Measurements from ENCODE around the gene IQCF6. TPM values are rescaled to one million over a fixed set of nuclear protein-coding genes. Genes with fewer than 3 reads are reported as not detected.

IQCF6 gene
- total and polyA plus RNA-seq, 5 donors from 2014 or later, result not detected

Other genes with a start within 250 kb of the IQCF6 start
- gene RAD54L2, start 240.5 kb downstream of the IQCF6 start, total RNA-seq, result 41.3 TPM
- gene RAD54L2, start 240.5 kb downstream of the IQCF6 start, polyA plus RNA-seq, result 10 to 100 TPM in 3 of 4 donors, 1 to 10 TPM in 1; 6.9 to 17.1 (median 13.3) TPM
- gene TEX264, start 108.0 kb downstream of the IQCF6 start, total RNA-seq, result 47.0 TPM
- 100 to 1,000 TPM; 133 to 165 (median 139) TPM for gene TEX264, start 108.0 kb downstream of the IQCF6 start, polyA plus RNA-seq
- 3.0 TPM for gene GRM2, start 72.2 kb downstream of the IQCF6 start, total RNA-seq
- gene GRM2, start 72.2 kb downstream of the IQCF6 start, polyA plus RNA-seq, result under 1 TPM in 1 of 4 donors, not detected in 3; 0.29 TPM
- gene IQCF2, start 82.4 kb upstream of the IQCF6 start, total RNA-seq, result not detected
- not detected for gene IQCF2, start 82.4 kb upstream of the IQCF6 start, polyA plus RNA-seq
- not detected for gene IQCF5, start 96.4 kb upstream of the IQCF6 start, total RNA-seq
- gene IQCF5, start 96.4 kb upstream of the IQCF6 start, polyA plus RNA-seq, result not detected
- not detected for gene IQCF1, start 124.1 kb upstream of the IQCF6 start, total RNA-seq
- not detected for gene IQCF1, start 124.1 kb upstream of the IQCF6 start, polyA plus RNA-seq
- 11.2 TPM for gene RRP9, start 162.7 kb upstream of the IQCF6 start, total RNA-seq
- gene RRP9, start 162.7 kb upstream of the IQCF6 start, polyA plus RNA-seq, result 10 to 100 TPM; 17.0 to 25.4 (median 23.2) TPM
- 6.4 TPM for gene PARP3, start 163.1 kb upstream of the IQCF6 start, total RNA-seq
- 1 to 10 TPM; 2.9 to 5.4 (median 3.6) TPM for gene PARP3, start 163.1 kb upstream of the IQCF6 start, polyA plus RNA-seq
- gene GPR62, start 176.1 kb upstream of the IQCF6 start, total RNA-seq, result not detected
- under 1 TPM in 1 of 4 donors, not detected in 3; 0.22 TPM for gene GPR62, start 176.1 kb upstream of the IQCF6 start, polyA plus RNA-seq
- gene PCBP4, start 188.2 kb upstream of the IQCF6 start, total RNA-seq, result 24.6 TPM
- 10 to 100 TPM in 3 of 4 donors, 1 to 10 TPM in 1; 9.6 to 19.4 (median 12.9) TPM for gene PCBP4, start 188.2 kb upstream of the IQCF6 start, polyA plus RNA-seq
- gene ABHD14B, start 194.8 kb upstream of the IQCF6 start, total RNA-seq, result 45.1 TPM
- 10 to 100 TPM; 60.3 to 86.1 (median 78.8) TPM for gene ABHD14B, start 194.8 kb upstream of the IQCF6 start, polyA plus RNA-seq
- 12.7 TPM for gene ABHD14A, start 195.8 kb upstream of the IQCF6 start, total RNA-seq
- gene ABHD14A, start 195.8 kb upstream of the IQCF6 start, polyA plus RNA-seq, result 100 to 1,000 TPM in 2 of 4 donors, 10 to 100 TPM in 2; 91.0 to 137 (median 105) TPM
- 6.7 TPM for gene ACY1, start 204.3 kb upstream of the IQCF6 start, total RNA-seq
- gene ACY1, start 204.3 kb upstream of the IQCF6 start, polyA plus RNA-seq, result 10 to 100 TPM in 3 of 4 donors, 1 to 10 TPM in 1; 6.4 to 14.7 (median 11.3) TPM
- 1,128 TPM for gene RPL29, start 216.7 kb upstream of the IQCF6 start, total RNA-seq
- gene RPL29, start 216.7 kb upstream of the IQCF6 start, polyA plus RNA-seq, result 1,000 to 10,000 TPM; 1,236 to 1,661 (median 1,413) TPM